ENCODE measurements around the gene DUSP21.
"Not testable (repeated sequence)": the region's sequence is repeated elsewhere in the genome, so short reads cannot be mapped to it uniquely, and the experiment has no call there.

The DUSP21 gene

DNA sequence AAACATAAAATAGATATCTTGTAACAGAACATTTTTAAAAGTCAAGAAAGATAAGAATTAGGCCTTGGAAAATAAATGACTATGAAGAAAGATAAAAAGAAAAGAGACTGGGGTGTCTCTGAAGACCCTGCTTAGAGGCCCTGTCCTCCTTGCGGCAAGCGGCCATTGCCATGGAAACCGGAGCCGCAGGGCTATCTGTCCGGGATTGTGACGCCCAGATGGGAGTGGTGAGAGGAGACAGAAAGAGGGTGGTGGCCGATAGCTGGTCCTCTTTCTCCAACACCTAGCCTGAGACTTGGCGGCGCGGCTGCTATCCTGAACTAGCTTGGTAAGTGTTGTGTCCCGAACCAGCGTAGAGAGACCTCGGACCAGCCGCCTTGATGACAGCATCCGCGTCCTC lies at the start of gene DUSP21:
Gene DUSP21, plus strand, starts transcription at position 269 of the 400 bp plus-strand sequence. Its CDS starts 112 bp downstream, at position 381.
- no peak for DNase-seq

DNA sequence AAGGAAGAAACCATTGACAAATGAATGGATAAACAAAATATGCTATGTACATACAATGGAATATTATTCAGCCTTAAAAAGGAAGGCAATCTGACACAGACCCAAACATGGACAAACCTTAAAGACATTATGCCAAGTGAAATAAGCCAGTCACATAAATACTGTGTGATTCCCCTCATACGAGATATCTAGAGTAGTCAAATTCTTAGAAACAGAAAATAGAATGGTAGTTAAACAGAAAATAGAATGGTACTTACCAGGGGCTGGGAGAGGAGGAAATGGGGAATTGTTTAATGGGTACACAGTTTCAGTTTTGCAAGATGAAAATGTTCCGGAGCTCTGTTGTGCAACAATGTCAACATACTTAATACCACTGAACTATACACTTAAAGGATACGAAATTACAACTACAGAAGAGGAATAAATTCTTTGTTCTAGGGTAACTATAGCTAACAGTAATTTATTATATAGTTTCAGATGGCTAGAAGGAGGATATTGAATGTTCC lies 47.8 kb upstream of the DUSP21 start:
- DNase-seq = peak; percentile 28 to 40

DNA sequence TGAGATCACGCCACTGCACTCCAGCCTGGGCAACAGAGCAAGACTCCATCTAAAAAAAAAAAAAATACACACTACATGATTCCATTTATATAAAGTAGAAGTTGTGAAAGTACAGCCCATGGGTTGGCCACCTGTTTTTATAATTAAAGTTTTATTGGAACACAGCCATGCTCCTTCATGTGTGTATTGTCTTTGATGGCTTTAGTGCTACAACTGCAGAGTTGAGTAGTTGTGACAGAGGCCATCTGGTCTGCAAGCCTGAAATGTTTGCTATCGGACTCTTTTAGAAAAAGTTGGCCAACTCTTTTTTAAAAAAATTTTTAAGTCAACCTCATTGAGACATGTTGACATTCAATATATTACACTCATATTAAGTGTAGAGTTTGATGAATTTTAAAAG lies 41.2 kb upstream of the DUSP21 start:
- no peak for DNase-seq

DNA sequence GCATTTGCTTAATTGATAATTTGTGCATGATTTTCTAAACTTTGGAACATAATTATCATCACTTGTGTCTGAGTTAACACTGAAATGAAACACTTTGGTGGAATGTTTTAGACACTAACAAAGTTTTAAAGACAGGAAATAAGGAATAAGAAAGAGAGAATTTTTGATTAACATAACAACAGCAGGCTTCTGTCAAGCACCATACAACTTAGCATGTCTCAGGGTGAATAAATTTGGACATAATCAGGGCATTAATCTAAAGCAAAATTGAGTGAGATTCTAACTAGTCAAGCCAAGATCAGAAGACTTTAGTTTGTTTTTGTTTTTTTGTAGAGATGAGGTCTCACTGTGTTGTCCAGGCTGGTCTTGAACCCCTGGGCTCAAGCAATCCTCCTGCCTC lies 28.1 kb upstream of the DUSP21 start:
- no peak for DNase-seq

DNA sequence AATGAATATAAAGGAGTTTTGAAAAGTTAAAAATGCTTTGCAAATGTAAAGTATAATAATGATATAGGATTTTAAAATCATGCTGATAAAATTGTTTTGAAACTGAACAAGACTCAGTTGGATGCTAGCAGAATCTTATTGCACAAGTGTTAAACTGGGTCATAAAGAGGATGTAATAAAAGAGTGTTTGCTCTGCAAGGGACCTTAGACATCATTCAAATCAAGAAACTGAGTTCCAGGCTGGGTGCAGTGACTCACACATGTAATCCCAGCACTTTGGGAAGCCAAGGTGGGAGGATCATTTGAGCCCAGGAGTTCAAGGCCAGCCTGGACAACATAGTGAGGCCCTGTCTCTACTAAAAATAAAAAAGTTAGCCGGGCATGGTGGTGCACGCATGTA lies 27.5 kb upstream of the DUSP21 start:
- DNase-seq = no peak

DNA sequence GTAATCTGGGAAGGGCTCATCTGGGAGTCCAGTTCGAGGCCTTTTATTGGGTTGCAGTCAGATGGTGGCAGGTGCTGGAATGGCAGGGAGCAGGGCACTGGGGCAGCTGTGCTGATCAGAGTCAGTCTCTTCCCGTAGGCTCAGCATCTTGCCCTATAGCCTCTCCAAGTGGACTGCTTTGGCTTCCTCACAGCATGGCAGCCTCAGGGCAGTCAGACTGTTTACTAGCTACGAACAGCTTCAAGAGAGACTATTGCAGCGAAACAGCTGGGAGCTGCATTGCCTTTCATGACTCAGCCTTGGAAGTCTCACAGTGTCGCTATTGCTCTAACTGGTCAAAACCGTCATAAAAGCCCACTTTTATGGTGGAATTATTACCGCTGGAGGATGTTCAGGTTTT lies 26.8 kb upstream of the DUSP21 start:
- DNase-seq = no peak

DNA sequence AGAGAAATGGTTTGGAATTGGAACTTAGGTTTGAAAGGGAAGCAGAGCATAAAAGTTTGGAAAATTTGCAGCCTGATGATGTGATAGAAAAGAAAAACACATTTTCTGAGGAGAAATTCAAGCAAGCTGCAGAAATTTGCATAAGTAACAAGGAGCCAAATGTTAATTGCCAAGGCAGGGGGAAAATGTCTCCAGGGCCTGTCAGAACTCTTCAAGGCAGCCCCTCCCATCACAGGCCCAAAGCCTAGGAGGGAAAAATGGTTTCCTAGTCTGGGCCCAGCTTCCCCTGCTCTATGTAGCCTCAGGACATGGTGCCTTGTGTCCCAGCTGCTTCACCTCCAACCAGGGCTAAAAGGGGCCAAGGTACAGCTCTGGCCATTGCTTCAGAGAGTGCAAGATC lies 21.2 kb upstream of the DUSP21 start:
- DNase-seq = no peak

DNA sequence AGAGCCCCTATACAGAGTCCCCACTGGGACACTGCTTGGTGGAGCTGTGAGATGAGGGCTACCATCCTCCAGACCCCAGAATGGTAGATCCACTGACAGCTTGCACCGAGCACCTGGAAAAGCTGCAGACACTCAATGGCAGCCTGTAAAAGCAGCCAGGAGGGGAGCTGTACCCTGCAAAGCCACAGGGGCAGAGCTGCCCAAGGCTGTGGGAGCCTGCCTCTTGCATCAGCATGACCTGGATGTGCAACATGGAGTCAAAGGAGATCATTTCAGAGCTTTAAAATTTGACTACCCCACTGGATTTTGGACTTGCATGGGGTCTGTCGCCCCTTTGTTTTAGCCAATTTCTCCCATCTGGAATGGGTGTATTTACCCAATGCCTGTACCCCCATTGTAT lies 20.6 kb upstream of the DUSP21 start:
- DNase-seq = not testable (repeated sequence)

DNA sequence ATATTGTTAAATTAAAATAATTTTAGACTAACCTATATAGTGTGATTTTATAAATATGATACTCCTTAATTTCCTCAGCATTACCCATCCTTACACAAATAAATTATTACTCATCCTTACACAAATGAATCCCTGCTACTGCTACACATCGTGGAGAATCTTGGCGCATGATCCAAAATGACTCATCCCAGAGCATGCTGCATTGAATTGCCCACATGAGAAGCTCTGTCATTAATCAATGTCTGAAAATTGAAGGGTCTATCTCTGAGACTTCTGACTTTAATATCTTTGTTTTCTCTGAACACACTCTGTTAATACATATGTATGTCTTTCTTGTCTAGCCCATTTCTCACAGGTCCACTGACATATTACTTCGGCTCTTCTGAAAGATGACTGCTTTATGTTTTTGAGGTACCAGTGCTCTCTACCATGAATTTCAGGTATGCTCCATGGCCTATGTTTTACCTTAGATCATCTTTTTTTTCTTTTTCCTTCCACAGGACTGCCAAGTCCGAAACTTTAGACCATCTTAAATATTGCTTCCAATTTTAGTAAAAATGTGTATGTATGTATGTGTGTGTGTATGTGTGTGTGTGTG lies 15.7 kb upstream of the DUSP21 start:
- no peak for DNase-seq

DNA sequence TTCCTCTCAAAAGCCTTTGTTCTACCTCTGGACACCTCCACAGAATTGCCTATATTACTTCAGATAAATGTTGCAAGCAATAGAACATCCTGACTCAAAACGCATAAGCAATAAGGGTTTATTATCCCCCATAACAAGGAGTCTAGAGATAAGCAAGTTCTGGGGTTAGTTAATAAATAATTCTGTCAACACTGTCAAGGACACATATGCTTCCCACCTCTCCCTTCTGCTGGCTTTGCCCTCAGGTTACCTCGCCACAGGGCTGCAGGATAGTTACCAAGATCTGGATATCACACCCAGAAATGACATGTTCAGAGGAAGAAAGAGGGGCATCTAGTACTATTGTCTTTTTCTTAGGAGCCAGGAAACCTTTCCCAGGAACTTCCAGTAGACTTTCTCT lies 14.0 kb upstream of the DUSP21 start:
- DNase-seq = no peak

DNA sequence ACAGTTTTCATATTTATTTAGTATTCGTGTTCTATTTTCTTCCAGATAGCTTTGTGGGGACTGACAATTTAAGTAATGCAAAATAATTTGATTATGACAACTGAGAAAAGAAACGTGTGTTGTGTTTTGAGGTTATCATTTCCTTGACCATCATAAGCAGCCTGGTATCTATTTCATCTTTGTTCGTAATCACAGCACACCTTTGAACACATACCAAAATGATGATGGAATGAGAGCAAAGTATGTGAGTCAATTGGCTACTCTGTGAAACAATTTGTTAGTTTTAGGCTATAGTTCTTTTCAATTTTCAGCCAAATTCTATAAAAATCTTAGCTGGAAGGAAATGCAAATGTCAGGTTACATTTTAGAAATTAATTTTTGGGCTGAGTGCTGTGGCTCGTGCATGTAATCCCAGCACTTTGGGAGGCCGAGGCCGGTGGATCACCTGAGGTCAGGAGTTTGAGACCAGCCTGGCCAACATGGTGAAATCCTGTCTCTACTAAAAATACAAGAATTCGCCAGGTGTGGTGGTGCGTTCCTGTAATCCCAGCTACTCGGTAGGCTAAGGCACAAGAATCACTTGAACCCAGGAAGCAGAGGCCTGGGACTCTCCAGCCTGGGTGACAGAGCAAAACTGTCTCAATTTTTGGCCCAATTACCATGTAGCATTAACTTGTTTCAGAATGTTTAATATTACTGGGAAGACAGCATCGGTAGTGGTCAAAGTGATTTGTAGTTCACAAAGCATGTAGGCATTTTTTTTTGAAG lies 1.1 kb upstream of the DUSP21 start:
- DNase-seq = no peak

DNA sequence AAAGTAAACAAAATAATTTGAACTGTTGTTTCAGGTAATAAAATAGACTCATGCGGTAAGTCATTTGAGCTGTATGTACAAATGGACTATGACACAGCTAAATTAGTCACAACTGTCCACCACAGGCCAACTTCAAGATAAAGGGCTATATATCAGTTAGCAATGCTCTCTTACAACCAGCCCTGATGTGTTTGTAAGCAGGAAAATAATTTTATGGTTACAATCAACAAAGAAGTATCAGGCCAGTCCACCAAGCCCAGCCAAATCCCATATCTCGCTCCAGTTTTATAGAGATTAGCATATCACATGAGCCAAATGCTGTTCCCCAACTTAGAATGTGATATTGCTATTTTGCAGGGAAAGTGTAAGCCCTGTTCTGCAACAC lies 511 bp upstream of the DUSP21 start:
- DNase-seq = no peak

DNA sequence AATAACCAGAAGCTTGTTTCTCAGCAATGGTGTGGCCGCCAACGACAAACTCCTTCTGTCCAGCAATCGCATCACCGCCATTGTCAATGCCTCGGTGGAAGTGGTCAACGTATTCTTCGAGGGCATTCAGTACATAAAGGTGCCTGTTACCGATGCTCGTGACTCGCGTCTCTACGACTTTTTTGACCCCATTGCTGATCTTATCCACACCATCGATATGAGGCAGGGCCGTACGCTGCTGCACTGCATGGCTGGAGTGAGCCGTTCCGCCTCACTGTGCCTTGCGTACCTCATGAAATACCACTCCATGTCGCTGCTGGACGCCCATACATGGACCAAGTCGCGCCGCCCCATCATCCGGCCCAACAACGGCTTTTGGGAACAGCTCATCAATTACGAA lies 383 bp downstream of the DUSP21 start:
- DNase-seq = no peak

DNA sequence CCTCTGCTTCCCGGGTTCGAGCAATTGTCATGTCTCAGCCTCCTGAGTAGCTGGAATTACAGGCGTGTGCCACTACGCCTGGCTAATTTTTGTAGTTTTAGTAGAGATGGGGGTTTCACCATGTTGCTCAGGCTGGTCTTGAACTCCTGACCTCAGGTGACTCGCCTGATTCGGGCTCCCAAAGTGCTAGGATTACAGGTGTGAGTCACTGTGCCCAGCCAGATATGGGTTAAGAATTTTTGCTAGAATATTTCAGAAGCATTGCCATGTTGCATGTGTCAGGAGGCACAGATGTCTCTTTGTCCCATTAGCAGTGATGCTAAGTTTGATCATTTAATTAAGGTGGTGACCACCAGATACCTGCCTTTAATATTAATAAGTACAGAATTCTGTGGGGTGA lies 7.1 kb downstream of the DUSP21 start:
- DNase-seq = not testable (repeated sequence)

DNA sequence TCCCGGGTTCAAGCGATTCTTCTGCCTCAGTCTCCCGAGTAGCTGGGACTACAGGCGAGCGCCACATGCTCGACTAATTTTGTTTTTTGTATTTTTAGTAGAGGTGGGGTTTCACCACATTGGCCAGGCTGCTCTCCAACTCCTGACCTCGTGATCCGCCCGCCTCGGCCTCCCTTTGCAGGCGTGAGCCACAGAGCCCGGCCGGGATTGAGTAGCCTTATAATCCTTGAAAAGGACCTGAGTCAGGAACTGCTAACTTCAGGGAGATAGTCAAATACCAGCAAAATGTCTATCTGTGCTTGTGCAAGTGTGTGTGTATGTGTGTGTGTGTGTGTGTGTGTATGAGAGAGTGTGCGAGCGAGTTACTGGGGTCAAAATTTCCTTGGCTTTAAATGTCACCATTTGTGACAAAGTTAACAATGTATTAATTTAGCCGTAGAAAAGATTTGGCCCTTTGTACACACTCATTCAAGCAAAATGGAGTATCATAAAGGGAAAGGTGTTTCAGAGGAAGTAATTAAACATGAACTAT lies 27.4 kb downstream of the DUSP21 start:
- DNase-seq = no peak

DNA sequence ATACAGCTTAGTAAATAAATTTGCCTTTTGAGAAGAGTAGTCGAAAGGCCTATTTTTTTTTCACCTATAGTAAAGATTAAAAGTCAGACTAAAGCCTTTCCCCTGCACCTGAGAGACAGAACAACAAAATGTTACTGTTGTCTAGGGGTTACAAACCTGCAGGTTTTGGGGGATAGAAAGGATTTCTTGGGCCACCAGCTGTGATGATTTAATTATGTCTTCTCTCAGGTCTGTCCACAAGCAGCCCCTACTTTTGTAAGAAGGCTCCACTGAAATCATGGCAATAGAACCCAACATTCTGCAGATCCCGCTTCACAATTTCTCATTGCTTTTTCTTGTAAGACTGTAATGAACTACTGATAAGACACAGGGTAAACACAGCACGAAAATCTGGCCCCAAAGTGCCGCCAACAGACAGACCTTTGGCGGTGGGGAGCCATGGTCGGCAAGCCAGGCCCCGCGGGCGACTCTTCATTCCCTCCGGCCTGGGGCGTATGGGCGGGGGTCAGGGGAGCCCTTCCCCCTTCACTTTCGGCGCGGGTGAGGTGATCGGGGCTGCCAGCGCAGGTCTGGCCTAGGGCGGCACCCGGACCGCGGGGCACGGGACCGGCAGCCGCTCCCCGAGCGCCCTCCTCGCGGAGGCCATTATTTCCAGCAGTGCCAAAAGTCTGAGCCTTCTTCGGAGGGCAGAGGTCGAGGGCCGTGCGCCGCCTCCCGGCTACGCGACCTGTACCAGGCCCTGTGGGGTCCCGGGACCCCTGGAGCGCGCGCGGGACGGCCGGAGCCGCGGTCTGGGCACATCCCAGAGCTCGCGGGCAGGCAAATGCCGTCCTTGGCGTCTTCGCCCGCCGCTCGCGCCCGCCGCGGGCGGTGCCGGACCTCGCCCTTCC lies 28.4 kb downstream of the DUSP21 start:
- DNase-seq = no peak

DNA sequence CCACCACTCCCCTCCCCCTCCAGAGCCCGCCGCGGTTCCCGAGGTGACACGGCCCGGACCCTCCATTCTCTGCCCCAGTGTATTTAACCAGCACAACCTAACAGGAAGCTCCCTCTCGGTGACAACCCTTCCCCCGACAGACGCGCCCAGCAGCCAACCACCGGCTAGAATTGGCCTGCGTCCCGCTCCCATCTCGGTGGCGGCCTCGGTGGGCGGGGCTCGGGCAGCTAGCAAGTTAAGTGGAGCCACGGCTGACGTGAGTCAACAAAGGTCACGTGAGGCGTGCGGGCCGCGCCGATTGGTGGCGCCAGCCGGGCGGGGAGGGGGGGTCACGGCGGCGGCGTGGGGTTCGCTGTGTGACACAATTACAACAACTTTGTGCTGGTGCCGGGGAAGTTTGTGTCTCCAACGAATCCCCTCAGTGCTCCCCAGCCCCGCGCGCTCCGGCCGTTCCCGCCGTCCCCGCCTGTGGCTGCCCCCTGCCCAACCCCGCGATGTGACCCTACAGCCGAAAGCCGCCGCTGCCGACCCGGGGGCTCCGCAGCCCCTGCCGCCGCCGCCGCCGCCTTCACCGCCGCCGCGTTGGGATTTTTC lies 29.1 kb downstream of the DUSP21 start, which contains the start of gene KDM6A:
Gene KDM6A, plus strand, starts transcription at position 368 of the 594 bp plus-strand sequence. CDS start 364 bp downstream, outside the sequence.
- DNase-seq = peak; percentile 91 to 92

DNA sequence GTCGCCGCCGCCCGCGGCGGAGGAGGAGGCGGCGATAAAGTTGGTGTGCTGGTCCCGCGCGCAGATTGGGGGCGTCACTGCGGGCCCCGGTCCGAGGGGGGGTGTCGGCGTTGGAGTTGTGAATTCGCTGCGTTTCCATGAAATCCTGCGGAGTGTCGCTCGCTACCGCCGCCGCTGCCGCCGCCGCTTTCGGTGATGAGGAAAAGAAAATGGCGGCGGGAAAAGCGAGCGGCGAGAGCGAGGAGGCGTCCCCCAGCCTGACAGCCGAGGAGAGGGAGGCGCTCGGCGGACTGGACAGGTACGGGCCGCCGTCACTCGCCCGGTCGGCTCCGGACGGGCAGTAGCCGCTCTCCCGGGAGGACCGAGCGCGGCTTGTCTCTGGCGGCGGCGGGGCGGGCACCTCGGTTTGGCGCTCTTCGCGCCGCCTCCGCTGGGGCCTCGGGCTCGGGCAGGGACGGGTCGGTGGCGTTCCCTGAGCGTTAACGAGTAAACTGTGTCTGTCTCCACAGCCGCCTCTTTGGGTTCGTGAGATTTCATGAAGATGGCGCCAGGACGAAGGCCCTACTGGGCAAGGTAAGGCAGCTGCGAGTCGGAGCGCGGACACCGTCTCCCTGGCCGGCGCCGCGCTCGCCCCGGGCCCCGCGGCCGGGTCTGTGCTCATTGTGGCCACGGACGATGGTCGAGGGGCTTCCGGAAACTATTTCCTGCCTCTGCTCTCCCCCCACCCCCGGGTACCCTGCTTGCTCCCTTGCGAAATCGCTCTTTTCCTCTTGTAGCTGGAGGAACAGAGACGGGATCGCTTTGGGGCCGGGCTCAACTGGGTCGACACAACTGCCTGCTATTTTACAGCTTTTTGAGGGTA lies 29.8 kb downstream of the DUSP21 start:
- peak; percentile 35 to 38 for DNase-seq

DNA sequence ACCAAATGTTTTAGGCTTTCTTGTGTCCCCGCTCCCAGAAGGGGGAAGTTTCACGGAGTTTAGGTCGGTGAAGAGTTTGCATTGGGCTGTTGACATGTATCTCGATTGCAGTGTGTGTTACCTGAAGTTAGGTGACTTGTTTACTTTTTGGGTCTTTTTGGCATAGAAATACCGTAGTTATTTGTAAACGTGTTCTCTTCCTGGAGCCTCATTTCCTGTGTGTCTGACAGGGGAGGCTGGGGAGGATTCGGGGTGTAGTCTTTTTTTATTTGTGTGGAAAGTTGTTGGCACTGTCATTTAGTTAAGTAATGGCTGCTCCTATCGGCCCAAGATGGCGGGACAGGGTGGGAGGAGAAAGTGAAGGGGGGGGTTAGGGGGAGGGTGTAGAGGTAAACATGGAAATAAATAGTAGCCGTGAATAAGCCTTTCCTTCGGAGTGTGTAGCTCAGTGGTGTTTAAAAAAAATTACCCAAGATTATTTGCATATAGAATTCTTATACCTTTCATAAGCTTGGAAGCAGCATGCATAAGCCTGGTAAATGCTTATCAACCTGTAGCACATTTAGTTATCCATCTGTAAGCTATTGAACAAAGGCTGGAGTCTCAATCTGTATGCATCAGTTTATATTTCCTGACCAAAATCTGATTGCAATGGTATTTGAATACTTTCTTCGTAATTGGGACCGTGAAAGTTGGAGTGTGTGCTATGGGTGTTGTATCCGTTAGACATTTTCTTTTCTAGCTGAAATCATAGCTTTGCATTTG lies 30.8 kb downstream of the DUSP21 start:
- peak in 1 of 2 donors; percentile 20 for DNase-seq

DNA sequence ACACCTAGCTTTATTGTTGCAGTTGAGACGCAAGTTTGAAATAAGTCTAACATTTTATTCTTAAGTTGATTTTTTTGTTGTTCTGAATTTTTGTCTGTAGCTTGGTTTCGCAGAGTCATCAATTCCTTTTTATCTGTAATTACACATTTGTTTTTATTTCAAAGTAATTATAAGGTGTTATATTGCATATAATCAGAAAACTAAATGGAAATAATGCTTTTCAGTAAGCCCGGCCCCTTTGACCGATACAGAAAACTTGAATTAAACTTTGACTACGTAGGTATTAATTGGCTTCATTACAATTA lies 31.3 kb downstream of the DUSP21 start:
- DNase-seq = no peak

DNA sequence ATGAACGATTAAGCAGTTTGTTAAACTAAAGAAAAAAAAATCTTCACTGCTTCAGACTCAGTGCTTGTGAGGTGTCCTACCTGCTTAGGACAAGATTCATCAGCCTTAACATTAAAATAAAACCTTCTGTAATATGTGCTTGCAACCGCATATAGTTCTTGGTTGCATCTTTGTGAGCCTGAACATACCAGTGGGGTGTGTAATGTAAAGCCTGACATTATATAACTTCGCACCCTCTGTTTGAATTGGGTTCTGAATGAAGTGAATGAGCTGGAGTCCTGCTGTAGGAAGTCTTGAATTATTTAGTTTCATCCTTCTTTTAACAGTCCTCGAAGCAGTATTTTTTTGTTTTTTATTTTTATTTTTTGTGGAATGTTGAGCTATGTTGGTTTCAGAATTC lies 32.3 kb downstream of the DUSP21 start:
- no peak for DNase-seq
